Stimulated activated naive CD8-positive, alpha-beta T cell treated with anti-CD3 and anti-CD28 coated beads, Interleukin-15, amount 100 ng/mL, for 72 hours (primary cell): ENCODE data around the gene PURB.
A peak's percentile ranks its signal among the peaks of the same experiment; 100 is the strongest.
"Not testable (repeated sequence)": the region's sequence is repeated elsewhere in the genome, so short reads cannot be mapped to it uniquely, and the experiment has no call there.

Experiments
- ATAC-seq: fragments of 150-1000 bp; cut with Tn5 transposase; 2 replicates; pipeline ENCODE4 v1.10.0; 2021; ENCODE audit warnings: mild to moderate bottlenecking, moderate library complexity
- DNase-seq, 2 donors: peaks; one replicate each; pipeline ENCODE4 v3.0.0; 2021 to 2022
- H3K27ac Mint-ChIP-seq, 2 donors: one replicate each; pipeline ENCODE4 v1.8.0; 2022; ENCODE audit warnings: mild to moderate bottlenecking in 2 of 2, mixed read lengths in 2 of 2, moderate library complexity in 2 of 2
- H3K27me3 Mint-ChIP-seq: one replicate; pipeline ENCODE4 v1.8.0; 2022; ENCODE audit warnings: mixed read lengths
- H3K4me1 Mint-ChIP-seq: one replicate; pipeline ENCODE4 v1.8.0; 2022; ENCODE audit warnings: mild to moderate bottlenecking, mixed read lengths
- H3K4me3 Mint-ChIP-seq, 2 donors: one replicate each; pipeline ENCODE4 v1.8.0; 2022; ENCODE audit warnings: mild to moderate bottlenecking in 2 of 2, mixed read lengths in 2 of 2, moderate library complexity in 1 of 2
- H3K9me3 Mint-ChIP-seq, 2 donors: one replicate each; pipeline ENCODE4 v1.8.0; 2022; ENCODE audit warnings: mixed read lengths in 2 of 2

Gene PURB

GRCh38 chr7:44880317-44881018, 4.9 kb downstream of the PURB start:
- H3K4me1 Mint-ChIP-seq, result peaks cover 48% of the 10 kb centered on the region
- H3K27me3 Mint-ChIP-seq, result no peaks in the 10 kb centered on the region
- DNase-seq (no peak), ATAC-seq (no peak)
- H3K4me3 Mint-ChIP-seq, result peak overlapping the region; percentile 59 to 95
- H3K9me3 Mint-ChIP-seq, result no peaks in the 10 kb centered on the region
- no peak overlapping the region for H3K27ac Mint-ChIP-seq

- DNase-seq (no peak), ATAC-seq (no peak)
- Mint-ChIP-seq H3K4me3 (no peak overlapping the region), H3K9me3 (peaks cover 0 to 10% of the 10 kb centered on the region in 2 donors), H3K27ac (no peak overlapping the region), H3K27me3 (no peaks in the 10 kb centered on the region), H3K4me1 (peaks cover 20% of the 10 kb centered on the region)
Observed at GRCh38 chr7:44876393-44876792, 8.9 kb downstream of the PURB start.

GRCh38 chr7:44875241-44875640, 10.1 kb downstream of the PURB start:
- H3K27ac Mint-ChIP-seq, result no peak overlapping the region
- DNase-seq (no peak), ATAC-seq (no peak)
- no peak overlapping the region for H3K4me3 Mint-ChIP-seq
- H3K9me3 Mint-ChIP-seq, result peaks cover 0 to 10% of the 10 kb centered on the region in 2 donors
- no peaks in the 10 kb centered on the region for H3K27me3 Mint-ChIP-seq
- H3K4me1 Mint-ChIP-seq, result peaks cover 8% of the 10 kb centered on the region

- Mint-ChIP-seq H3K27me3 (no peaks in the 10 kb centered on the region), H3K9me3 (peaks cover 0 to 10% of the 10 kb centered on the region in 2 donors), H3K27ac (no peak overlapping the region), H3K4me1 (no peaks in the 10 kb centered on the region), H3K4me3 (no peak overlapping the region)
- ATAC-seq (no peak), DNase-seq (no peak)
Observed at GRCh38 chr7:44872787-44873186, 12.5 kb downstream of the PURB start.

GRCh38 chr7:44871918-44872317, 13.4 kb downstream of the PURB start:
- H3K4me1 Mint-ChIP-seq, H3K27me3 Mint-ChIP-seq, H3K27ac Mint-ChIP-seq, ATAC-seq, DNase-seq, H3K4me3 Mint-ChIP-seq, H3K9me3 Mint-ChIP-seq: not testable (repeated sequence)

- H3K27me3 Mint-ChIP-seq, H3K4me3 Mint-ChIP-seq, H3K9me3 Mint-ChIP-seq: not testable (repeated sequence)
Observed at GRCh38 chr7:44870780-44871179, 14.6 kb downstream of the PURB start.

GRCh38 chr7:44870336-44870735, 15.0 kb downstream of the PURB start:
- not testable (repeated sequence) for H3K27ac Mint-ChIP-seq, H3K4me3 Mint-ChIP-seq, H3K9me3 Mint-ChIP-seq, DNase-seq, H3K4me1 Mint-ChIP-seq, ATAC-seq, H3K27me3 Mint-ChIP-seq

More at GRCh38 chr7:44870780-44871179, 14.6 kb downstream of the PURB start:
- not testable (repeated sequence) for DNase-seq, H3K27ac Mint-ChIP-seq, ATAC-seq, H3K4me1 Mint-ChIP-seq

GRCh38 chr7:44867073-44867995, 18.0 kb downstream of the PURB start:
- H3K27me3 Mint-ChIP-seq, result no peaks in the 10 kb centered on the region
- DNase-seq (no peak), ATAC-seq (no peak)
- H3K9me3 Mint-ChIP-seq, result peaks cover 0 to 4% of the 10 kb centered on the region in 2 donors
- H3K4me1 Mint-ChIP-seq, result peaks cover 6% of the 10 kb centered on the region
- H3K4me3 Mint-ChIP-seq, result no peak overlapping the region
- no peak overlapping the region for H3K27ac Mint-ChIP-seq

GRCh38 chr7:44861949-44862348, 23.4 kb downstream of the PURB start:
- H3K4me3 Mint-ChIP-seq, ATAC-seq, H3K9me3 Mint-ChIP-seq, H3K4me1 Mint-ChIP-seq, DNase-seq, H3K27me3 Mint-ChIP-seq, H3K27ac Mint-ChIP-seq: not testable (repeated sequence)

- peaks cover 23% of the 10 kb centered on the region for H3K4me1 Mint-ChIP-seq
- H3K27me3 Mint-ChIP-seq, result no peaks in the 10 kb centered on the region
- no peaks in the 10 kb centered on the region for H3K9me3 Mint-ChIP-seq
- H3K27ac Mint-ChIP-seq, result peak overlapping the region in 1 of 2 donors; percentile 33
- DNase-seq (no peak), ATAC-seq (no peak)
- no peak overlapping the region for H3K4me3 Mint-ChIP-seq
Observed at GRCh38 chr7:44858161-44858560, 27.2 kb downstream of the PURB start.

- DNase-seq (no peak), ATAC-seq (no peak)
- Mint-ChIP-seq H3K27me3 (no peaks in the 10 kb centered on the region), H3K4me3 (no peak overlapping the region), H3K4me1 (peaks cover 39% of the 10 kb centered on the region), H3K9me3 (no peaks in the 10 kb centered on the region), H3K27ac (no peak overlapping the region)
Observed at GRCh38 chr7:44854644-44855364, 30.5 kb downstream of the PURB start.

- Mint-ChIP-seq H3K4me3 (no peak overlapping the region), H3K27me3 (no peaks in the 10 kb centered on the region), H3K27ac (no peak overlapping the region), H3K4me1 (peaks cover 50% of the 10 kb centered on the region), H3K9me3 (no peaks in the 10 kb centered on the region)
- ATAC-seq (peak; percentile 75), DNase-seq (peak; percentile 9 to 32)
Observed at GRCh38 chr7:44853391-44853790, 31.9 kb downstream of the PURB start.

GRCh38 chr7:44852590-44852989, 32.7 kb downstream of the PURB start:
- Mint-ChIP-seq H3K27me3 (no peaks in the 10 kb centered on the region), H3K4me1 (peaks cover 46% of the 10 kb centered on the region), H3K9me3 (no peaks in the 10 kb centered on the region)

GRCh38 chr7:44849885-44850544, 35.3 kb downstream of the PURB start:
- ATAC-seq, result no peak
- no peak for DNase-seq
- Mint-ChIP-seq H3K9me3 (no peaks in the 10 kb centered on the region), H3K27ac (peak overlapping the region; percentile 40 to 92), H3K4me3 (peak overlapping the region; percentile 85 to 94), H3K4me1 (peaks cover 53% of the 10 kb centered on the region), H3K27me3 (no peaks in the 10 kb centered on the region)

More at GRCh38 chr7:44852590-44852989, 32.7 kb downstream of the PURB start:
- DNase-seq (no peak), ATAC-seq (no peak)
- Mint-ChIP-seq H3K27ac (no peak overlapping the region), H3K4me3 (no peak overlapping the region)

GRCh38 chr7:44849259-44849884, 36.0 kb downstream of the PURB start:
- Mint-ChIP-seq H3K27me3 (no peaks in the 10 kb centered on the region), H3K9me3 (no peaks in the 10 kb centered on the region), H3K4me3 (peak overlapping the region; percentile 85 to 94), H3K4me1 (peaks cover 59% of the 10 kb centered on the region), H3K27ac (peak overlapping the region; percentile 99 to 100)
- no peak for DNase-seq
- no peak for ATAC-seq
